Activated CD4-positive, alpha-beta T cell treated with anti-CD3 and anti-CD28 coated beads, Interleukin-2, amount 10 ng/mL, durations not matched to agents 24 days and 14 days (primary cell): ENCODE results near the gene TOMM70. TPM values are rescaled to one million over a fixed set of nuclear protein-coding genes. Genes with fewer than 3 reads are reported as not detected.
"Not testable (repeated sequence)": the region's sequence is repeated elsewhere in the genome, so short reads cannot be mapped to it uniquely, and the experiment has no call there.

Experiments
- DNase-seq: peaks from one replicate; pipeline ENCODE4 v3.0.0; 2022
- H3K27ac Mint-ChIP-seq: one replicate; pipeline ENCODE4 v1.8.0; 2022; ENCODE audit warnings: mild to moderate bottlenecking, mixed read lengths
- H3K27me3 Mint-ChIP-seq: one replicate; pipeline ENCODE4 v1.8.0; 2022; ENCODE audit warnings: mixed read lengths
- H3K36me3 Mint-ChIP-seq: one replicate; pipeline ENCODE4 v1.8.0; 2022; ENCODE audit warnings: low read depth, mild to moderate bottlenecking, mixed read lengths
- H3K4me1 Mint-ChIP-seq: one replicate; pipeline ENCODE4 v1.8.0; 2021; ENCODE audit warnings: mixed read lengths
- H3K4me3 Mint-ChIP-seq: one replicate; pipeline ENCODE4 v1.8.0; 2022; ENCODE audit warnings: mild to moderate bottlenecking, moderate library complexity, mixed read lengths
- H3K9me3 Mint-ChIP-seq: one replicate; pipeline ENCODE4 v1.8.0; 2021; ENCODE audit warnings: mixed read lengths
- intact Hi-C: fragments of 100-400 bp; cut with micrococcal nuclease; formaldehyde crosslinking; loops from one replicate; pipeline ENCODE4 v1.15.1; 2023
- total RNA-seq: library from RNA; stranded (reverse); gene quantifications from 2 replicates; pipeline ENCODE4 v1.2.3, GENCODE V29; 2022

The TOMM70 gene
- total RNA-seq, 1 donor from 2014 or later: 57.4 TPM

GRCh38 chr3:100368441-100368840 lies 32.4 kb downstream of the TOMM70 start:
- intact Hi-C loops: no loop called here
- Mint-ChIP-seq H3K9me3 (no peaks in the 10 kb centered on the region), H3K27ac (no peak overlapping the region), H3K27me3 (no peaks in the 10 kb centered on the region), H3K36me3 (peaks cover 49% of the 10 kb centered on the region), H3K4me3 (no peak overlapping the region), H3K4me1 (no peaks in the 10 kb centered on the region)
- no peak for DNase-seq

GRCh38 chr3:100366424-100366823 lies 34.5 kb downstream of the TOMM70 start:
- Mint-ChIP-seq H3K27ac (no peak overlapping the region), H3K4me3 (no peak overlapping the region), H3K27me3 (no peaks in the 10 kb centered on the region), H3K36me3 (peaks cover 57% of the 10 kb centered on the region), H3K9me3 (peaks cover 4% of the 10 kb centered on the region), H3K4me1 (no peaks in the 10 kb centered on the region)
- no peak for DNase-seq
- intact Hi-C loops: no loop called here

- H3K4me1 Mint-ChIP-seq: no peaks in the 10 kb centered on the region
- intact Hi-C loops: no loop called here
- H3K9me3 Mint-ChIP-seq: peaks cover 4% of the 10 kb centered on the region
- H3K27ac Mint-ChIP-seq: no peak overlapping the region
- H3K27me3 Mint-ChIP-seq: no peaks in the 10 kb centered on the region
- DNase-seq: no peak
- peaks cover 71% of the 10 kb centered on the region for H3K36me3 Mint-ChIP-seq
- H3K4me3 Mint-ChIP-seq: no peak overlapping the region
Observed at GRCh38 chr3:100364421-100364820, 36.5 kb downstream of the TOMM70 start.

- Mint-ChIP-seq H3K4me1 (no peaks in the 10 kb centered on the region), H3K27me3 (no peaks in the 10 kb centered on the region), H3K9me3 (peaks cover 4% of the 10 kb centered on the region), H3K27ac (no peak overlapping the region), H3K4me3 (no peak overlapping the region), H3K36me3 (peaks cover 73% of the 10 kb centered on the region)
- intact Hi-C loops: no loop called here
- DNase-seq: no peak
Observed at GRCh38 chr3:100361897-100362296, 39.0 kb downstream of the TOMM70 start.

- Mint-ChIP-seq H3K27me3 (no peaks in the 10 kb centered on the region), H3K27ac (no peak overlapping the region), H3K36me3 (peaks cover 76% of the 10 kb centered on the region), H3K4me3 (no peak overlapping the region), H3K9me3 (peaks cover 4% of the 10 kb centered on the region), H3K4me1 (no peaks in the 10 kb centered on the region)
- intact Hi-C loops: no loop called here
- no peak for DNase-seq
Observed at GRCh38 chr3:100360757-100361496, 40.0 kb downstream of the TOMM70 start.

- H3K27ac Mint-ChIP-seq: no peak overlapping the region
- H3K4me3 Mint-ChIP-seq: no peak overlapping the region
- H3K9me3 Mint-ChIP-seq: peaks cover 4% of the 10 kb centered on the region
- intact Hi-C loops: no loop called here
- no peaks in the 10 kb centered on the region for H3K27me3 Mint-ChIP-seq
- no peaks in the 10 kb centered on the region for H3K4me1 Mint-ChIP-seq
- peaks cover 71% of the 10 kb centered on the region for H3K36me3 Mint-ChIP-seq
- no peak for DNase-seq
Observed at GRCh38 chr3:100359035-100359434, 41.9 kb downstream of the TOMM70 start.

GRCh38 chr3:100358413-100358812 lies 42.5 kb downstream of the TOMM70 start:
- DNase-seq: no peak
- H3K27me3 Mint-ChIP-seq: no peaks in the 10 kb centered on the region
- no peak overlapping the region for H3K27ac Mint-ChIP-seq
- no peak overlapping the region for H3K4me3 Mint-ChIP-seq
- intact Hi-C loops: no loop called here
- H3K9me3 Mint-ChIP-seq: peaks cover 4% of the 10 kb centered on the region
- H3K36me3 Mint-ChIP-seq: peaks cover 72% of the 10 kb centered on the region
- H3K4me1 Mint-ChIP-seq: no peaks in the 10 kb centered on the region

- peaks cover 69% of the 10 kb centered on the region for H3K36me3 Mint-ChIP-seq
Observed at GRCh38 chr3:100354850-100355249, 46.0 kb downstream of the TOMM70 start.

GRCh38 chr3:100352296-100353231 lies 48.3 kb downstream of the TOMM70 start:
- no peaks in the 10 kb centered on the region for H3K9me3 Mint-ChIP-seq
- H3K4me3 Mint-ChIP-seq: no peak overlapping the region
- no peaks in the 10 kb centered on the region for H3K27me3 Mint-ChIP-seq
- no peaks in the 10 kb centered on the region for H3K4me1 Mint-ChIP-seq
- intact Hi-C loops: no loop called here
- no peak for DNase-seq
- no peak overlapping the region for H3K27ac Mint-ChIP-seq
- peaks cover 67% of the 10 kb centered on the region for H3K36me3 Mint-ChIP-seq

More at GRCh38 chr3:100354850-100355249, 46.0 kb downstream of the TOMM70 start:
- H3K27me3 Mint-ChIP-seq: no peaks in the 10 kb centered on the region
- no peak overlapping the region for H3K27ac Mint-ChIP-seq
- no peaks in the 10 kb centered on the region for H3K4me1 Mint-ChIP-seq
- intact Hi-C loops: no loop called here
- no peak overlapping the region for H3K4me3 Mint-ChIP-seq
- no peaks in the 10 kb centered on the region for H3K9me3 Mint-ChIP-seq
- DNase-seq: no peak

GRCh38 chr3:100351770-100352169 lies 49.1 kb downstream of the TOMM70 start:
- H3K27ac Mint-ChIP-seq, DNase-seq, H3K4me1 Mint-ChIP-seq, H3K4me3 Mint-ChIP-seq, H3K9me3 Mint-ChIP-seq, intact Hi-C loops, H3K27me3 Mint-ChIP-seq: not testable (repeated sequence)
- H3K36me3 Mint-ChIP-seq: peaks cover 68% of the 10 kb centered on the region

- DNase-seq: no peak
- peaks cover 76% of the 10 kb centered on the region for H3K36me3 Mint-ChIP-seq
- H3K4me1 Mint-ChIP-seq: peaks cover 9% of the 10 kb centered on the region
- no peaks in the 10 kb centered on the region for H3K27me3 Mint-ChIP-seq
- intact Hi-C loops: no loop called here
- H3K4me3 Mint-ChIP-seq: no peak overlapping the region
- H3K9me3 Mint-ChIP-seq: no peaks in the 10 kb centered on the region
- no peak overlapping the region for H3K27ac Mint-ChIP-seq
Observed at GRCh38 chr3:100348727-100349126, 52.2 kb downstream of the TOMM70 start.

GRCh38 chr3:100340527-100340926 lies 60.4 kb downstream of the TOMM70 start:
- H3K36me3 Mint-ChIP-seq: peaks cover 39% of the 10 kb centered on the region
- no peaks in the 10 kb centered on the region for H3K27me3 Mint-ChIP-seq
- no peak for DNase-seq
- no peaks in the 10 kb centered on the region for H3K9me3 Mint-ChIP-seq
- intact Hi-C loops: no loop called here
- no peak overlapping the region for H3K4me3 Mint-ChIP-seq
- H3K27ac Mint-ChIP-seq: no peak overlapping the region
- H3K4me1 Mint-ChIP-seq: peaks cover 31% of the 10 kb centered on the region

- intact Hi-C loops: loop anchor here (10.0 kb wide), 1 partner anchor 265 kb away; no protein-coding TSS in a partner anchor
- no peak overlapping the region for H3K4me3 Mint-ChIP-seq
- H3K36me3 Mint-ChIP-seq: peaks cover 35% of the 10 kb centered on the region
- H3K27me3 Mint-ChIP-seq: no peaks in the 10 kb centered on the region
- H3K27ac Mint-ChIP-seq: no peak overlapping the region
- no peak for DNase-seq
- no peaks in the 10 kb centered on the region for H3K9me3 Mint-ChIP-seq
- H3K4me1 Mint-ChIP-seq: peaks cover 36% of the 10 kb centered on the region
Observed at GRCh38 chr3:100339786-100340185, 61.1 kb downstream of the TOMM70 start.

- H3K27ac Mint-ChIP-seq: no peak overlapping the region
- DNase-seq: no peak
- H3K27me3 Mint-ChIP-seq: no peaks in the 10 kb centered on the region
- H3K9me3 Mint-ChIP-seq: no peaks in the 10 kb centered on the region
- peaks cover 33% of the 10 kb centered on the region for H3K4me1 Mint-ChIP-seq
- H3K36me3 Mint-ChIP-seq: peaks cover 28% of the 10 kb centered on the region
- intact Hi-C loops: loop anchor here (10.0 kb wide), 1 partner anchor 264 kb away; no protein-coding TSS in a partner anchor
- H3K4me3 Mint-ChIP-seq: no peak overlapping the region
Observed at GRCh38 chr3:100338911-100339310, 62.0 kb downstream of the TOMM70 start.
